Measurements from ENCODE around the gene ATRIP.
A peak's percentile ranks its signal among the peaks of the same experiment; 100 is the strongest.

The ATRIP gene

DNA sequence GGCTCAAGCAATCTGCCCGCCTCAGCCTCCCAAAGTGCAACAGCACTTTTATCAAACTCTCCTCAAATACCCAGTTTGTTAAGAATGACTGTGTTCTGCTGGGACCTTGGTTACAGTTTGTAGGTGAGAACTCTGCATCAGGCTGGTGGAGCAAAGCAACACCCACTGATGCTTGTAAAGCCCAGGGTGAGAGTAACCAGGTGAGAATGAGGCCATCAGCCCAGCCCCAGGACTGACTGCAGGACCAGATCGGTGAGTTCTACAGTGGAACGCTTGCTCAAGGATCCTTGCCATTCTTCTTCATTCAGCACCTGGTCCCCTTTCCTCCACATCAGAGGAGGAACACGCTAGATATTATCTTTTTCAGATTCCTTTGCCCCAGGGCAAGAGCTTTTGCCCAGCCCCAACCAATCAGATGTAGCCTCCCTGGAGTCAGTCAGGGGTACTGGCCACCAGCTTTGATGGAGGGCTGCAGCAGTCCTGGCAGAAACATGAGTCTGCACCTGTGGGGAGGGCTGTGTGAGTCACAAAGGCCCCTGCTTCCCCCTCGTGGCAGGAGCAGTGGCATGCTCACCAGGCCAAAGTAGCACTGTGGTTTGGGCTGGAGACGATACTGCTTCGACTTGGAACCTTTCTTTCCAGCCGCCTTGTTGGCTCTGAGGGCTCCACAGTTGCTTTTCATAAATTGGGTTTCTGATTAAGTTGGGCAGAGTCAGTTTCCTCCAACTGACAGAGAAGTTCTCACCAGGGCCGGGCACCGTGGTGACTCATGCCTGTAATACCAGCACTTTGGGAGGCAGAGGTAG, 60.9 kb downstream of the ATRIP start:
- H3K4me1 ChIP-seq (ENCODE audit: low read length), result peaks cover 27% of the 10 kb centered on the region
- H4K20me1 ChIP-seq (ENCODE audit: insufficient read depth, low read length), result no peaks in the 10 kb centered on the region
- peak overlapping the region; percentile 67 for H3K4me2 ChIP-seq (ENCODE audit: low read length)
- H3K79me2 ChIP-seq (ENCODE audit: low read length), result no peaks in the 10 kb centered on the region
- no peak overlapping the region for H3K27ac ChIP-seq (ENCODE audit: low read length)
- no peaks in the 10 kb centered on the region for H3K36me3 ChIP-seq (replicated peaks; ENCODE audit: low read depth, low read length)
- no peak overlapping the region for H3K9ac ChIP-seq (ENCODE audit: low read length)
- H2AFZ ChIP-seq (ENCODE audit: low read depth, low read length), result peak overlapping the region; percentile 44; the same call in 1 of the 2 replicates
- TF ChIP-seq, protein P1, sequence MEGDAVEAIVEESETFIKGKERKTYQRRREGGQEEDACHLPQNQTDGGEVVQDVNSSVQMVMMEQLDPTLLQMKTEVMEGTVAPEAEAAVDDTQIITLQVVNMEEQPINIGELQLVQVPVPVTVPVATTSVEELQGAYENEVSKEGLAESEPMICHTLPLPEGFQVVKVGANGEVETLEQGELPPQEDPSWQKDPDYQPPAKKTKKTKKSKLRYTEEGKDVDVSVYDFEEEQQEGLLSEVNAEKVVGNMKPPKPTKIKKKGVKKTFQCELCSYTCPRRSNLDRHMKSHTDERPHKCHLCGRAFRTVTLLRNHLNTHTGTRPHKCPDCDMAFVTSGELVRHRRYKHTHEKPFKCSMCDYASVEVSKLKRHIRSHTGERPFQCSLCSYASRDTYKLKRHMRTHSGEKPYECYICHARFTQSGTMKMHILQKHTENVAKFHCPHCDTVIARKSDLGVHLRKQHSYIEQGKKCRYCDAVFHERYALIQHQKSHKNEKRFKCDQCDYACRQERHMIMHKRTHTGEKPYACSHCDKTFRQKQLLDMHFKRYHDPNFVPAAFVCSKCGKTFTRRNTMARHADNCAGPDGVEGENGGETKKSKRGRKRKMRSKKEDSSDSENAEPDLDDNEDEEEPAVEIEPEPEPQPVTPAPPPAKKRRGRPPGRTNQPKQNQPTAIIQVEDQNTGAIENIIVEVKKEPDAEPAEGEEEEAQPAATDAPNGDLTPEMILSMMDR (IDR thresholded peaks at IDR 0.05; ENCODE audit: low read depth, low read length), result peak; percentile 90
- TF ChIP-seq EZH2phosphoT487 (IDR thresholded peaks at IDR 0.05; ENCODE audit: low read depth), result no peak
- H3K27me3 ChIP-seq (ENCODE audit: low read depth, low read length), result peaks cover 6% of the 10 kb centered on the region
- H3K4me3 ChIP-seq (ENCODE audit: low read length), result peak overlapping the region; percentile 40
- H3K9me3 ChIP-seq (ENCODE audit: insufficient read depth, low read length), result no peaks in the 10 kb centered on the region

DNA sequence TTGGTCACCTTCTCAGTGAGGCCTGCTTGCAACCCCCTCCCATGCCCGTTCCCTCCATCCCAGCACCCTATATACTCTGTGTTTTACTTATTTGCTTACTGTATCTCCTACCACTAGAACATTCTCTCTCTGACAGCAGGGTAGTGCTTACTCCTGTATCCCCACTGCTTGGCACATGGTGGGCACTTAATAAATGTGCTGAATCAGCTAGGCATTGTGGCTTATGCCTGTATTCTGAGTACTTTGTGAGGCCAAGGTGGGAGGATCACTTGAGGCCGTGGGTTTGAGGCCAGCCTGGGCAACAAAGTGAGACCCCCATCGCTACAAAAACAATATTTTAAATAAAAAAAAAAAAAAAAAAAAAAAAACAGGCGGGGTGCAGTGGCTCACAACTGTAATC, 65.0 kb downstream of the ATRIP start:
- no peak overlapping the region for H3K4me2 ChIP-seq (ENCODE audit: low read length)
- H3K79me2 ChIP-seq (ENCODE audit: low read length), result no peaks in the 10 kb centered on the region
- H3K9ac ChIP-seq (ENCODE audit: low read length), result no peak overlapping the region
- no peaks in the 10 kb centered on the region for H3K9me3 ChIP-seq (ENCODE audit: insufficient read depth, low read length)
- no peaks in the 10 kb centered on the region for H4K20me1 ChIP-seq (ENCODE audit: insufficient read depth, low read length)
- no peak overlapping the region for H3K27ac ChIP-seq (ENCODE audit: low read length)
- TF ChIP-seq, protein P1 (IDR thresholded peaks at IDR 0.05; ENCODE audit: low read depth, low read length), result no peak
- TF ChIP-seq EZH2phosphoT487 (IDR thresholded peaks at IDR 0.05; ENCODE audit: low read depth), result no peak
- H2AFZ ChIP-seq (ENCODE audit: low read depth, low read length), result no peak overlapping the region
- H3K36me3 ChIP-seq (replicated peaks; ENCODE audit: low read depth, low read length), result no peaks in the 10 kb centered on the region
- peaks cover 6% of the 10 kb centered on the region for H3K27me3 ChIP-seq (ENCODE audit: low read depth, low read length)
- H3K4me3 ChIP-seq (ENCODE audit: low read length), result no peak overlapping the region
- H3K4me1 ChIP-seq (ENCODE audit: low read length), result peaks cover 18% of the 10 kb centered on the region

DNA sequence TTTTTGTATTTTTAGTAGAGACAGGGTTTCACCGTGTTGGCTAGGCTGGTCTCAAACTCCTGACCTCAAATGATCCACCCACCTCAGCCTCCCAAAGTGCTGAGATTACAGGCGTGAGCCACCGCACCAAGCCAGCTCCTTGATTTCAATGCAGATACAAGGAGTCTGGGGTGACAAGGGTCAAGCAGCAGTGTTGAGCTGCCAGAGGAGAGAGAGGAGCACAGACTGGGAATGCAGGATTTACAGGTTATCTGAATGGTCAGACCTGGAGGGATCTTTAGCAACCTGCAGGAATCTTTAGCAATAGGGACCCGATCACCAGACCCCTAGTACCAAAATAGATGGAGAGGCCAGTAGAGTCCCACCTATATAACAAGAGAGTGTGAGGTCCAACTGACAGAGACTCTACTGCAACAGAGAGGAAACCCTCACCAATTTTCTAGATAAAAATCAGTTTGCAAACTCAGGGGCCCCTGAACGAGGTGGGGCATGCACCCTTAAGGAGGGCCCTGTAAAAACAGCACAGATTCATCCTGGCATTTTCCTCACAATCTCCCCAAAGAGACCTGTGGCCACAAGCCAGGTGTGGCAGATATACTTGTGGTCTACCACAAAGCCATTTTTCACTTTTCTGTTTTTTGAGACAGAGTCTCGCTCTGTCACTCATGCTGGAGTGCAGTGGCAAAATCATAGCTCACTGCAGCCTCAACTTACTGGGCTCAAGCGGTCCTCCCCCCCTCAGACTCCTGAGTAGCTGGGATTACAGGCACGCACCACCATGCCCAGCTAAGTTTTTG, 68.1 kb downstream of the ATRIP start:
- no peaks in the 10 kb centered on the region for H4K20me1 ChIP-seq (ENCODE audit: insufficient read depth, low read length)
- H3K79me2 ChIP-seq (ENCODE audit: low read length), result no peaks in the 10 kb centered on the region
- no peak overlapping the region for H3K9ac ChIP-seq (ENCODE audit: low read length)
- H2AFZ ChIP-seq (ENCODE audit: low read depth, low read length), result no peak overlapping the region
- H3K4me3 ChIP-seq (ENCODE audit: low read length), result no peak overlapping the region
- H3K4me1 ChIP-seq (ENCODE audit: low read length), result peaks cover 3% of the 10 kb centered on the region; the same call in 1 of the 2 replicates
- no peak overlapping the region for H3K4me2 ChIP-seq (ENCODE audit: low read length)
- no peak overlapping the region for H3K27ac ChIP-seq (ENCODE audit: low read length)
- H3K27me3 ChIP-seq (ENCODE audit: low read depth, low read length), result peaks cover 6% of the 10 kb centered on the region
- TF ChIP-seq EZH2phosphoT487 (IDR thresholded peaks at IDR 0.05; ENCODE audit: low read depth), result no peak
- TF ChIP-seq, protein P1 (IDR thresholded peaks at IDR 0.05; ENCODE audit: low read depth, low read length), result no peak
- H3K36me3 ChIP-seq (replicated peaks; ENCODE audit: low read depth, low read length), result peaks cover 4% of the 10 kb centered on the region
- H3K9me3 ChIP-seq (ENCODE audit: insufficient read depth, low read length), result no peaks in the 10 kb centered on the region

Data from OCI-LY3 (cell line).